Fibroblast of lung (primary cell): ENCODE data around the gene U2AF1L4. TPM values are rescaled to one million over a fixed set of nuclear protein-coding genes. Genes with fewer than 3 reads are reported as not detected.

Experiments
- DNase-seq, 2 donors: peaks; one replicate each; pipeline versions ENCODE4 v3.0.0 to v3.0.0-alpha.2; 2010; ENCODE audit warnings: low read depth in 2 of 2
- H2AFZ ChIP-seq: 2 replicates; pipeline ENCODE4 v1.5.1; 2012; ENCODE audit warnings: low read length, control low read depth, inconsistent platforms
- H3K27ac ChIP-seq: 2 replicates; pipeline ENCODE4 v1.5.1; 2011; ENCODE audit warnings: low read length, control low read depth; ENCODE audit not compliant: insufficient read depth
- H3K27me3 ChIP-seq: 2 replicates; pipeline ENCODE4 v1.5.1; 2011; ENCODE audit warnings: mild to moderate bottlenecking, low read length; ENCODE audit not compliant: control insufficient read depth, insufficient read depth
- H3K36me3 ChIP-seq: 2 replicates; pipeline ENCODE4 v1.5.1; 2011; ENCODE audit warnings: low read length; ENCODE audit not compliant: control insufficient read depth, insufficient read depth
- H3K4me1 ChIP-seq: 2 replicates; pipeline ENCODE4 v1.5.1; 2011; ENCODE audit warnings: low read length; ENCODE audit not compliant: control insufficient read depth, insufficient read depth; ENCODE audit errors: extremely low read depth
- H3K4me2 ChIP-seq: 2 replicates; pipeline ENCODE4 v1.5.1; 2011; ENCODE audit warnings: low read length, control low read depth; ENCODE audit not compliant: insufficient read depth; ENCODE audit errors: extremely low read depth
- H3K4me3 ChIP-seq, 4 experiments: fragments of 200-600 bp in 1 of 4; sonication (generic) in 1 of 4; replicated peaks in 1 of 4; 2 replicates each; pipeline ENCODE4 v1.5.1; 2011 to 2016; ENCODE audit warnings: low read length in 4 of 4, low read depth in 3 of 4, mild to moderate bottlenecking in 3 of 4, control low read depth in 2 of 4, inconsistent platforms in 1 of 4, mixed read lengths in 1 of 4; ENCODE audit not compliant: insufficient read depth in 1 of 4; ENCODE audit errors: control extremely low read depth in 1 of 4
- H3K79me2 ChIP-seq: 2 replicates; pipeline ENCODE4 v1.5.1; 2012; ENCODE audit warnings: mild to moderate bottlenecking, low read length, inconsistent platforms; ENCODE audit not compliant: control insufficient read depth, insufficient read depth
- H3K9ac ChIP-seq: 2 replicates; pipeline ENCODE4 v1.5.1; 2011; ENCODE audit warnings: mild to moderate bottlenecking, low read length, control low read depth; ENCODE audit not compliant: insufficient read depth
- H3K9me3 ChIP-seq: 2 replicates; pipeline ENCODE4 v1.5.1; 2012; ENCODE audit warnings: low read depth, low read length; ENCODE audit not compliant: control insufficient read depth, insufficient read depth
- H4K20me1 ChIP-seq: 2 replicates; pipeline ENCODE4 v1.5.1; 2011; ENCODE audit warnings: low read length; ENCODE audit not compliant: control insufficient read depth, insufficient read depth; ENCODE audit errors: extremely low read depth
- EZH2 ChIP-seq: IDR thresholded peaks from 2 replicates; pipeline ENCODE4 v1.5.1; 2012; ENCODE audit warnings: low read length, control low read depth, mild to moderate bottlenecking; ENCODE audit errors: missing control alignments
- polyA plus RNA-seq, 2 donors: library from polyadenylated mRNA; depleted of rRNA in 1 of 2; stranded (reverse) in 1 of 2; unstranded in 1 of 2; fragments of >200 nt; gene quantifications; 2 replicates each; pipeline ENCODE4 v1.2.1, GENCODE V29; 2011 to 2012; ENCODE audit warnings: missing spikeins in 1 of 2
- total RNA-seq: library from RNA; depleted of rRNA; stranded (reverse); fragments of >200 nt; gene quantifications from 2 replicates; pipeline ENCODE4 v1.2.1, GENCODE V29; 2014
- TF ChIP-seq, protein P1 (sequence below), 2 donors: IDR thresholded peaks in 1 of 2; conservative IDR thresholded peaks in 1 of 2; 1 replicate in 1 of 2; 2 replicates in 1 of 2; pipeline ENCODE4 v1.5.1; 2011 to 2012; ENCODE audit warnings: low read length in 2 of 2, control low read depth in 1 of 2, inconsistent platforms in 1 of 2, low read depth in 1 of 2, mild to moderate bottlenecking in 1 of 2

The U2AF1L4 gene
- total and polyA plus RNA-seq, 2 donors (not counting 1 experiment from before 2014, with no cell fraction given) = 9.1 to 11.9 TPM

DNA sequence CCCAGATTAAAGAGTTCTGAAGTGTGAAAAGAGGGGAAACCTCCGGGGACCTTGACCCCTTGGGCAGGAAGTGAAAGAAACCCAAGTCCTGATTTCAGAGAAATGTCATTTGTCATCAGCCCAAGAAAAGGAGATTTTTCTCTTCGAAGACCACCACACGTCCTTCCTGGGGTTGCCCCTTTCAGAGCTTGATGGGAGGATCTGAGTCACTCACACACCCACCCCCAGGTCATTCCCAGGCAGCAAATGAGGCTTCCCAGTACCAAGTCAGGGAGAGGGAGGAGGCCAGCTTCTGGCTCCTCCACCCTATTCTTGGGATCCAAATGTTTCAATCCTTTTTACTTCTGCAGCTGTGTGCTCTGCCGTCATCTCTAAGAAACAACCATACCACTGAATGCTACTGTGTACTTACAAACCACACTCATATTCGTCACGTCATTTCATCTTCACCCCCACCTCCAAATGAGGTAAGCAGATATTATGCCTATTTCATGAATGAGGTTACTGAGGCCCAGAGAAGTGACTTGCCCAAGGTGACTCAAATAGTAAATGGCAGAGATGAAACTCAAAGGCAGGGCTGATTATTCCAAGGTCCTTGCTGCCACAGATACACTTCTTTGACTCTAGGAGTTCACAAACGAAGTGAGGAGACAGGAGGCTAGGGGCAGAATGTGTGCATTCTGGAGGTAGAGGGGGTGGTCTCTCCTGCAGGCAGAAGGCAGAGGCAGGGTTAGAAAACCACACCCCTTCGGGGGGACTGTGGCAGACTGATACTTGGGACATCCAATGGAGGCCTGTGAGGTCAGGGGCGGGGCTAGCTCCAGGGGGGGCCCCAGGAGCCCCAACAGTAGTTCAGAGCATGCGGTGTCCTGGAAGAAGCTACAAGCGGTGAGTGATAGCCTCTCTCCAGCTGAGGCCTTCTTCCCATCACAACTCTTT lies 32.4 kb downstream of the U2AF1L4 start:
- no peak overlapping the region for H3K9ac ChIP-seq
- H3K4me2 ChIP-seq = no peak overlapping the region
- H3K79me2 ChIP-seq = no peaks in the 10 kb centered on the region
- H2AFZ ChIP-seq = no peak overlapping the region
- H3K36me3 ChIP-seq = no peaks in the 10 kb centered on the region
- H3K4me3 ChIP-seq = no peak overlapping the region
- no peaks in the 10 kb centered on the region for H3K9me3 ChIP-seq
- peaks cover 2% of the 10 kb centered on the region for H3K27me3 ChIP-seq
- peaks cover 3% of the 10 kb centered on the region for H3K4me1 ChIP-seq
- H4K20me1 ChIP-seq = no peaks in the 10 kb centered on the region
- TF ChIP-seq EZH2 = no peak
- TF ChIP-seq, protein P1, sequence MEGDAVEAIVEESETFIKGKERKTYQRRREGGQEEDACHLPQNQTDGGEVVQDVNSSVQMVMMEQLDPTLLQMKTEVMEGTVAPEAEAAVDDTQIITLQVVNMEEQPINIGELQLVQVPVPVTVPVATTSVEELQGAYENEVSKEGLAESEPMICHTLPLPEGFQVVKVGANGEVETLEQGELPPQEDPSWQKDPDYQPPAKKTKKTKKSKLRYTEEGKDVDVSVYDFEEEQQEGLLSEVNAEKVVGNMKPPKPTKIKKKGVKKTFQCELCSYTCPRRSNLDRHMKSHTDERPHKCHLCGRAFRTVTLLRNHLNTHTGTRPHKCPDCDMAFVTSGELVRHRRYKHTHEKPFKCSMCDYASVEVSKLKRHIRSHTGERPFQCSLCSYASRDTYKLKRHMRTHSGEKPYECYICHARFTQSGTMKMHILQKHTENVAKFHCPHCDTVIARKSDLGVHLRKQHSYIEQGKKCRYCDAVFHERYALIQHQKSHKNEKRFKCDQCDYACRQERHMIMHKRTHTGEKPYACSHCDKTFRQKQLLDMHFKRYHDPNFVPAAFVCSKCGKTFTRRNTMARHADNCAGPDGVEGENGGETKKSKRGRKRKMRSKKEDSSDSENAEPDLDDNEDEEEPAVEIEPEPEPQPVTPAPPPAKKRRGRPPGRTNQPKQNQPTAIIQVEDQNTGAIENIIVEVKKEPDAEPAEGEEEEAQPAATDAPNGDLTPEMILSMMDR (conservative IDR thresholded peaks at IDR 0.05 in 1 of 2, IDR thresholded peaks at IDR 0.05 in 1 of 2; ENCODE audit: low read depth in 1 of 2, low read length in 2 of 2) = no peak
- H3K27ac ChIP-seq = no peak overlapping the region
- no peak for DNase-seq

DNA sequence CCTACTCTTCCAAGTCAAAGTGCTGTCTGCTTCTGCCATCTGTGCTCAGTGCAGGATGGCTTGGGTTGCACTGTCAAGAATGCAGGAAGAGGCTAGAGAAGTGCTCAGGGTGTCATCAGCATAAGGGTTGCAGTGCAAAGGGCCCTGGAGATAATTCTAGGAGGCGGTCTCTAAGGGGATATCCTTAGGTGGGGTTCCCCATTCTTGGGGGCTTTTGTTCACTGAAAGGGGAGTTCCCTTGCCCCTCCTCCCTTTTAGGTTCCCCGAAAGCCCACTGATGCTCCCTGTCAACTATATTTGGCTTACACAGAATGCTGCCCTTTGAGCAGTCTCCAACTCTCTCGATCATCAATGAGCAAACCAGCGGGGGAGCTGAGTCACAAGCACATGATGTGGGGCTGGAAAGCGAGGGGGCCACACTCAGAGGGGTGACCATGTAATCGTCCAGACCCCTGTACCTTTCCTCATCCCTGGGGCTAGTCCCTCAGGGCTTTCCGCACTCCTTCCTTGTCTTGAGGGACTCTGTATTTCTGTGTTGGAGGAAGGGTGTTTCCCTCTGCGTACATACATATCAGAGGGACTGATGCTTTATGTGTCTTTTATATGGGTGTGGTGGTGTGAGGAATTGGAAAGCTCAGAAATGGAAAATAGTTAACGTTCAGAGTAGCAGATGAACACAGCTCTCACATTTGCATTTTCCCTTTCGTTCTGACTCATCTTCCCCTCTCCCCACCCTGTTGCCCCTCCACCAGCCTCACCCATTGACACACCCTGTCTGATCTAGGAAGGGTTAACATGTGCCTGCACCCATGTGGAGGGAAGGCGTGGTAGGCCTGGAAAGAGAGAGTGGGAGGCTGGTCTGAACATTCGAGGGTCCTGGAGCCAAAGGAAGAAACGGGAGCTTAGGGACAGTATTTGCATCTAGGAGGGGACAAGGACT lies 34.2 kb downstream of the U2AF1L4 start:
- Histone ChIP-seq H3K79me2 (no peaks in the 10 kb centered on the region), H3K27me3 (peaks cover 2% of the 10 kb centered on the region), H3K27ac (no peak overlapping the region), H2AFZ (no peak overlapping the region), H3K9ac (no peak overlapping the region), H4K20me1 (no peaks in the 10 kb centered on the region), H3K4me2 (no peak overlapping the region), H3K4me1 (peaks cover 1% of the 10 kb centered on the region), H3K4me3 (no peak overlapping the region), H3K9me3 (no peaks in the 10 kb centered on the region), H3K36me3 (no peaks in the 10 kb centered on the region)
- no peak for DNase-seq
- TF ChIP-seq EZH2 = no peak

DNA sequence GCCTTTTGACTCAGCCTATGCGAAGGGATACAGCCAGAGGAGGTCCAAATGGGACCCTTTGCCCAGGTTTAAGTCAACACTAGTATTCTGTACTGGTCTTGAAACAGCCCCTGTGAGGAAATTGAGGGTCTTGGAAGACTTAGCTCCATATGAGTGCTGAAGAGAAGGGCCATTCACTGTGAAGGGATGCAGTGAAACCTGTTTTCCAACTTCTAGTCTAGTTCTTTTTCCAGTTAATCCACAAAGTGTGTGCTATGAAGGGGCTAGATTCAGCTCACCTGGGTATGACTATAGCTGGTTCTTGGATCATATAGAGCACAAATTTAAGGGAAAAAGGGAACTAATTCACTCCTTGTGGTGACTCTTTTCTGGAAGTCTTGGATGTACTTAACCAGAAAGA lies 36.8 kb downstream of the U2AF1L4 start:
- Histone ChIP-seq H3K27me3 (peaks cover 2% of the 10 kb centered on the region), H3K9ac (no peak overlapping the region), H3K9me3 (no peaks in the 10 kb centered on the region), H3K36me3 (no peaks in the 10 kb centered on the region), H4K20me1 (no peaks in the 10 kb centered on the region), H3K27ac (no peak overlapping the region), H3K4me1 (no peaks in the 10 kb centered on the region), H2AFZ (no peak overlapping the region), H3K4me3 (no peak overlapping the region), H3K79me2 (no peaks in the 10 kb centered on the region), H3K4me2 (no peak overlapping the region)
- no peak for DNase-seq
- TF ChIP-seq EZH2 = no peak
- TF ChIP-seq, protein P1 (conservative IDR thresholded peaks at IDR 0.05 in 1 of 2, IDR thresholded peaks at IDR 0.05 in 1 of 2; ENCODE audit: low read depth in 1 of 2, low read length in 2 of 2) = no peak
